Measurements from ENCODE around the gene GNS.
A peak's percentile ranks its signal among the peaks of the same experiment; 100 is the strongest.

The GNS gene

DNA sequence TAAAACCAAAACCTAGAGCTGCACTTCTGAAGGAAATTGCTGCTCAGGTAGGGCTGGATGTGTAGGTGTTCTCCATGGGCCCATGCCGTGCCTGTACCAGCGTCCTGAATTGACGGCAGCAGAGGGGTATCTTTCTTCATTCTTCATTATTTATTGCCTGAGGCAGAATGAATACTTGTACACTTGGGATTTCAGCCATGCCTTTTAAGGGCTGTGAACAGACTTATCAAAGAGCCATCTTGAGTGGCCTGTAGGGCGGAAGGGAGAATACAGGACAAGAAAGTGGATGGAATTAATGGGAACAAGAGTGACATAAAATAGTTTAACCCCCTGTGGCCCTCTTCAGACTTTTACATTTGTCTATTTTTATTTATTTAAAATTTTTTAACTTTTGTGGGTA lies 87.5 kb downstream of the GNS start:
- DNase-seq: no peak

DNA sequence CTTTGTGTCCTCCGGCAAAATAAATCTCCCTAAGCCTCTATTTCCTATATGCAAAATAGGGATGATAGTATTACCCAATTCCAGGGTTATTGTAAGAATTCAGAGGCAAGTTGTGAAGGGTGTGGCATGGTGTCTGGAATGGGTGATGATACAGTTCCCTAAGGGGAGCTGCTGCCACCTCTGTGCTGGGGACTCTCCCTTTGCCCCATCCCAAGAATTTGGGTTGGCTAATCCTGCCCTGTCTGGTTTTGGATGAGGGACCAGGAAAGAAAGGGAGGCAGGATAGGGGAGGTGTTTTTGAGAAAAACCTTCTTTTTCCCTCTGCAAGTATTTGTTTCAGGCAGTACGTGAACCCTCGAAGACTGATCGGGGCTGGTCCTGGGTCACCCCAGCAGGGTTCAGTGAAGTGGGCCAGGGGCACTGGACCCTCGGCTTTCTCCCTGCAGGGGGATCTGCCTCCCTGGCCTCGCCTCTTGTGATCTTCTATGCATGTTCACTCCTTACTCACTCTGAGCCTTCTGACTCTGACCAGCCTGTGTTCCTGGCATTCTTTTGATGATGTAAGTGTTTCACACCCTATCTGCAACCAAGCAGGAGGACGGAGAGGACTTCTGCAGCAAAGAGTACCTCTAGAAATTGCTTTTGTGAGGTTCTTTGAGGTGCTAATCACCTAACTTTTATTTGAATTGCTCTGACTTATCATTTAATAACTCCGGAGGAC lies 88.1 kb downstream of the GNS start:
- DNase-seq: peak; percentile 40

DNA sequence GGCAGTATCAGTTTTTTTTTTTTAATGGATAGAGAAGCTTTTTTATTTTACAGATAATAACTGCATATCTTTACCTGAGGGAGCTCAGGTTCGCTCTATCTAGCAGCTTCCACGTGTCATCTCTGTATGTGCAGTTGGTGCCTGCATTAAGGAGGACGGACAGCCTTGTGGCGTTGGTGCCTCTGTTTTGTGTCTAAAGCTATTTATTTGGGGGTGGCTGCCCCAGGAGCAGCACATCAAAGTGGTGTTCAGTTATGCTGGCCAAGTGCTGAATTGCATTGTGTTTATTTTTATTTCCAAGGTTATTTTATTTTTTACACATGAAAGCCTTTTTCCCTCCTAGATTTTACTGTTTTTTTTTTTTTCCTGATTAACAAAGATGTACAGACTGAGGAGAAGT lies 89.2 kb downstream of the GNS start:
- no peak for DNase-seq

DNA sequence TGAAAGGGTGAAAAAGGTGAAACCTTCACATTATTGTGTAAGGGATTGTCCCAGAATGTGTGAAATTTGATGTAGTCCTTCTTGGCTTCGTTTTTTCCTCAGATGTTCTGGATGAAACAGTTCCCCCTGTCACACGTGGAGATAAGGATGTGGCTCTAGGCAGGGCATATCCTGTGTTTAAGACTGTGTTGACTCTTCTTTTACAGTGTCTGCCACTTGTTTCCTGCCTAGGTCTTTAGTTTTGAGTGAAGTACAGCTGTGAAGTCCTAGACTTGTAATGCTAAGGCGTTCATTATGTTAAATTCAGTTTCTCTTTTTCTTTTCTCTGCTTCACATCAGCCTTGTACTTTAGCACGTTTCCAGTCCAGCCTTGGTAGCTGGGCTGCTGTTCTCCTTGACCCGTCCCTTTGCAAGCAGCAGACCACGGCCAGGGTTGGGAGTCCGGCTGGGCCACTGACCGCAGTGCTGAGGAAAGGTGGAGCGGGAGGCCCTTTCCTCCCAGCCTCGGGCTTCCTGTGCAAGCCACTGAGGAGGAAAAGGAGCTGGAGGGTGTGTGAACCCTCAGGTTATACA lies 89.8 kb downstream of the GNS start:
- no peak for DNase-seq

DNA sequence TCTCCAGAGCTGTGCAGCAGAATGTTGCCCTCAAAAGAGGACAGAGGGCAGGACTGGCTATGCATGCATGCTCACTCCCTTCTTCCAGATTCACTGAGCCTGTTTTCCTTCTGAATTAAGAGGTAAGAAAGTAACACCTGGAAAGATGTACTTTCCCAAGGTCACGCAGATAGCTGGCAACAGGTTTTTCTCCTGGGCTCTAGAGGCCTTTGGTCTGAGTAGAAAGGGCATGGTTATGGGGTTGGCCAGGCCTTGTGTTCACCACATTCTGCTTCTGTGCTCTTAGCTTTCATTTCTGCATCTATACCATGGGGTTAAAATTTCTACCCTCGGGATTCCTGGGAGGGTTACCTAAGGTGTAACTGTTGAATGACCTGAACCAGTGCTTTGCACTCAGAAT lies 91.4 kb downstream of the GNS start:
- DNase-seq: no peak

DNA sequence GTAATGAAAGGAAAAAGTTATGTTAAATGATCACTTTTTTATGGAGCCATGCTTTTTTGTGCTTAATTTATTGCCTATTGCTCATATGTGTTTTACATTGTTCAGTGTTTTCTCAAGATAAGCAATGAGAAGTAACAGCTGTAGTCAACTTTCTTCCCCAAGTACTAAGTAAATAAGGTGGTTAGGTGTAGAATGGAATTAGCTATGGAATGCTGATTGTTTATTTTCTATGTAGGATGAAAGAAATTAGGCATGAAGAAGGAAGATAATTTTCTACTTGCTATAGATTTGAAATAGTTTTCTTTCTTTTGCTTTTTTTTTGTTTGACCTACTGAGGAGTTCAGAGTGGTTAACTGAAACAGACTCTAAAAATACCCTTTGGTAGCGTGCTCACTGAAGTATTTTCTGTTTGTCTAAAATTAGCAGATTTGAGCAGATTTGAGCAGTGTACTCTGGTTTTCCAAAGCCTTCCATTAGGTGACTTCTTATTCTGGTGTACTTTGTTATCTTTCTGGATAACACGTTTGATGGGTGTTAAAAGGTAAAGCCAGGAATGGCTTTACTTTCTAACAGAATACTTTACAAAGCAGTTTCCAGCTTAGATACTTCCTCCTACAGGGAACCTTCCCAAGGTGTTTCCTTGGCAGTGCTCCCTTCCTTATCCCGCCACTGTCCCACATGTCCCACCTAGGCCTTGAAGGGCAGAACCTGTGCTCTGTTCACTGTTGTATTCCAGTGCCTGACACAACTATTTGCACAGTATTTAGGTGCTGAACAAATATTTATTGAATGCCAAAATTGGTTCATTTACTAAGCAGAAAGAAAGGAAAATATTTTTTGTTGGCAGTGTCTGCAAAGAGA lies 92.9 kb downstream of the GNS start:
- no peak for DNase-seq

DNA sequence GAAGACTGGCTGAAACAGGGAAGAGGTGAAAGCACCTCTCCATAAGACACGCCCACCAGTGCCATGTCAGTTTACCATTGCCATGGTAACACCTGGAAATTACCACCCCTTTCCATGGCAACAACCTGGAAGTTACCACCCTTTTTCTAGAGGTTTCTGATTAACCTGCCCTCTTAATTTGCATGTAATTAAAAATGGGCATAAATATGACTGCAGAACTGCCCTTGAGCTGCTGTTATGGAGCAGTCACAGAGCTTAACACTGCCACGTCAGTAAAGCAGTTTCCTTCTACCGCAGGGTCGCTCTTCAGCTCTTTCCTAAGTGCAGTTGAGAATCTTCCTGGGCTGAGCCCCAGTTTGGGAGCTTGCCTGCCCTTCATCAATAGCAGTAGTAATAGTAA lies 93.7 kb downstream of the GNS start:
- no peak for DNase-seq

Data from stimulated activated CD4-positive, alpha-beta T cell treated with anti-CD3 and anti-CD28 coated beads, Interleukin-15, amount 100 ng/mL, for 24 hours (primary cell).